ENCODE measurements around the gene KCNK7.
"Not testable (repeated sequence)": the region's sequence is repeated elsewhere in the genome, so short reads cannot be mapped to it uniquely, and the experiment has no call there.

KCNK7 gene

GRCh38 chr11:65565624-65566453 is 29.8 kb downstream of the KCNK7 start:
- no peak overlapping the region for H3K4me3 ChIP-seq (ENCODE audit: low read depth, low read length)
- TF ChIP-seq, protein P1, sequence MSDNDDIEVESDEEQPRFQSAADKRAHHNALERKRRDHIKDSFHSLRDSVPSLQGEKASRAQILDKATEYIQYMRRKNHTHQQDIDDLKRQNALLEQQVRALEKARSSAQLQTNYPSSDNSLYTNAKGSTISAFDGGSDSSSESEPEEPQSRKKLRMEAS (IDR thresholded peaks at IDR 0.05; ENCODE audit: low read depth, low read length) = no peak
- TF ChIP-seq, protein P2, sequence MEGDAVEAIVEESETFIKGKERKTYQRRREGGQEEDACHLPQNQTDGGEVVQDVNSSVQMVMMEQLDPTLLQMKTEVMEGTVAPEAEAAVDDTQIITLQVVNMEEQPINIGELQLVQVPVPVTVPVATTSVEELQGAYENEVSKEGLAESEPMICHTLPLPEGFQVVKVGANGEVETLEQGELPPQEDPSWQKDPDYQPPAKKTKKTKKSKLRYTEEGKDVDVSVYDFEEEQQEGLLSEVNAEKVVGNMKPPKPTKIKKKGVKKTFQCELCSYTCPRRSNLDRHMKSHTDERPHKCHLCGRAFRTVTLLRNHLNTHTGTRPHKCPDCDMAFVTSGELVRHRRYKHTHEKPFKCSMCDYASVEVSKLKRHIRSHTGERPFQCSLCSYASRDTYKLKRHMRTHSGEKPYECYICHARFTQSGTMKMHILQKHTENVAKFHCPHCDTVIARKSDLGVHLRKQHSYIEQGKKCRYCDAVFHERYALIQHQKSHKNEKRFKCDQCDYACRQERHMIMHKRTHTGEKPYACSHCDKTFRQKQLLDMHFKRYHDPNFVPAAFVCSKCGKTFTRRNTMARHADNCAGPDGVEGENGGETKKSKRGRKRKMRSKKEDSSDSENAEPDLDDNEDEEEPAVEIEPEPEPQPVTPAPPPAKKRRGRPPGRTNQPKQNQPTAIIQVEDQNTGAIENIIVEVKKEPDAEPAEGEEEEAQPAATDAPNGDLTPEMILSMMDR (IDR thresholded peaks at IDR 0.05; ENCODE audit: low read depth, low read length) = no peak
- no peak for TF ChIP-seq POLR2A (IDR thresholded peaks at IDR 0.05; ENCODE audit: extremely low read depth, insufficient read length)
- TF ChIP-seq MYC (IDR thresholded peaks at IDR 0.05; ENCODE audit: low read depth, low read length) = no peak
- no peak for DNase-seq (ENCODE audit: low read depth)

DNA sequence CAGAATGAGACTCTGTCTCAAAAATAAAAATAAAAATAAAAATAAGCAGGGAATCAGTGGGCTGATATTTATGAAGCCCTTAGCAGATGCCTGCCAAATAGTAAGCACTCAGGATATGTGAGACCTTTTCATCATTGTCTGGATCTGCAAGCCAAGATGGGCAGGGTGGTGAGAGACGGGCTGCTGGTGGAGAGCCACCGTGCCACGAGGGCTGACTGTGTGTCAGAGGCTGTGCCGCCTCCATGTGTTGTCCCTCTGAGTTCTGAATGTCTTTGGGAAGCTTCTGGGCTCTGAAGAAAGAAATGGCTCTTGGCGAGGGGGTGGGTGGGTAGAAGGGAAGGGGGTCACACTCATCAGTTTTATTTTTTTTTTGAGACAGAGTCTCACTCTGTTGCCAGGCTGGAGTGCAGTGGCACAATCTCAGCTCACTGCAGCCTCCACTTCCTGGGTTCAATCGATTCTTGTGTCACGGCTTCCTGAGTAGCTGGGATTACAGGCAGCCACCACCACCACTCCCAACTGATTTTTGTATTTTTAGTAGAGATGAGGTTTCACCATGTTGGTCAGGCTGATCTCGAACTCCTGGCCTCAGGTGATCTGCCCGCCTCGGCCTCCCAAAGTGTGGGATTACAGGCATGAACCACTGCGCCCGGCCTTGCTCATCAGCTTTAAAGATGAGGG is 30.6 kb downstream of the KCNK7 start:
- DNase-seq (ENCODE audit: low read depth); H3K4me3 ChIP-seq (ENCODE audit: low read depth, low read length): not testable (repeated sequence)

GRCh38 chr11:65563601-65564000 is 32.0 kb downstream of the KCNK7 start:
- TF ChIP-seq POLR2A (IDR thresholded peaks at IDR 0.05; ENCODE audit: extremely low read depth, insufficient read length) = no peak
- TF ChIP-seq, protein P2 (IDR thresholded peaks at IDR 0.05; ENCODE audit: low read depth, low read length) = no peak
- TF ChIP-seq MYC (IDR thresholded peaks at IDR 0.05; ENCODE audit: low read depth, low read length) = no peak
- TF ChIP-seq, protein P1 (IDR thresholded peaks at IDR 0.05; ENCODE audit: low read depth, low read length) = no peak
- H3K4me3 ChIP-seq (ENCODE audit: low read depth, low read length) = no peak overlapping the region

DNA sequence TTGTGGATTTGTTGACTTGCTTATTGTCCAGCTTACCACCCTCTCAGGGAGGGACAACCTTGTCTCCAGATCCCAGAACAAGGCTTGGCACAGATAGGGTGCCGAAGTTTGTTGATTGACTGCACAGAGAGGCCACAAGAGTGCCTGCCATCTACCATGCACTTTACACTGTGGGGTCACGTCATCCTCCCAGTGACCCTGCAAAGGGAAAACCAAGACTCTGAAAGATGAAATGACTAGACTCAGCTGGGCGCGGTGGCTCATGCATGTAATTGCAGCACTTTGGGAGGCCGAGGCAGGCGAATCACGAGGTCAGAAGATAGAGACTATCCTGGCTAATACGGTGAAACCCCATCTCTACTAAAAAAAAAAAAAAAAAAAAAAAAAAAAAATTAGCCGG is 32.8 kb downstream of the KCNK7 start:
- no peak overlapping the region for H3K4me3 ChIP-seq (ENCODE audit: low read depth, low read length)
- no peak for DNase-seq (ENCODE audit: low read depth)
- no peak for TF ChIP-seq POLR2A (IDR thresholded peaks at IDR 0.05; ENCODE audit: extremely low read depth, insufficient read length)
- TF ChIP-seq MYC (IDR thresholded peaks at IDR 0.05; ENCODE audit: low read depth, low read length) = no peak
- TF ChIP-seq, protein P2 (IDR thresholded peaks at IDR 0.05; ENCODE audit: low read depth, low read length) = no peak
- TF ChIP-seq, protein P1 (IDR thresholded peaks at IDR 0.05; ENCODE audit: low read depth, low read length) = no peak

More at GRCh38 chr11:65563601-65564000, 32.0 kb downstream of the KCNK7 start:
- no peak for DNase-seq (ENCODE audit: low read depth)

GRCh38 chr11:65562020-65562419 is 33.6 kb downstream of the KCNK7 start:
- no peak for DNase-seq (ENCODE audit: low read depth)
- no peak overlapping the region for H3K4me3 ChIP-seq (ENCODE audit: low read depth, low read length)
- TF ChIP-seq, protein P2 (IDR thresholded peaks at IDR 0.05; ENCODE audit: low read depth, low read length) = no peak
- TF ChIP-seq, protein P1 (IDR thresholded peaks at IDR 0.05; ENCODE audit: low read depth, low read length) = no peak
- TF ChIP-seq MYC (IDR thresholded peaks at IDR 0.05; ENCODE audit: low read depth, low read length) (no peak), POLR2A (IDR thresholded peaks at IDR 0.05; ENCODE audit: extremely low read depth, insufficient read length) (no peak)

All from NB4 (cell line).